ACHN (cell line): ENCODE measurements around the gene AMDHD1.

ENCODE experiments used
- DNase-seq: peaks from one replicate; pipeline ENCODE4 v3.0.0-alpha.2; 2015
- in situ Hi-C: cut with HindIII; loops from 2 replicates; pipeline ENCODE4 v1.10.0; 2017; ENCODE audit warnings: low sequenced_read_pairs, low pct_ligation_motif_present, low pct_unique_long_range_greater_than_20kb

AMDHD1 gene

DNA sequence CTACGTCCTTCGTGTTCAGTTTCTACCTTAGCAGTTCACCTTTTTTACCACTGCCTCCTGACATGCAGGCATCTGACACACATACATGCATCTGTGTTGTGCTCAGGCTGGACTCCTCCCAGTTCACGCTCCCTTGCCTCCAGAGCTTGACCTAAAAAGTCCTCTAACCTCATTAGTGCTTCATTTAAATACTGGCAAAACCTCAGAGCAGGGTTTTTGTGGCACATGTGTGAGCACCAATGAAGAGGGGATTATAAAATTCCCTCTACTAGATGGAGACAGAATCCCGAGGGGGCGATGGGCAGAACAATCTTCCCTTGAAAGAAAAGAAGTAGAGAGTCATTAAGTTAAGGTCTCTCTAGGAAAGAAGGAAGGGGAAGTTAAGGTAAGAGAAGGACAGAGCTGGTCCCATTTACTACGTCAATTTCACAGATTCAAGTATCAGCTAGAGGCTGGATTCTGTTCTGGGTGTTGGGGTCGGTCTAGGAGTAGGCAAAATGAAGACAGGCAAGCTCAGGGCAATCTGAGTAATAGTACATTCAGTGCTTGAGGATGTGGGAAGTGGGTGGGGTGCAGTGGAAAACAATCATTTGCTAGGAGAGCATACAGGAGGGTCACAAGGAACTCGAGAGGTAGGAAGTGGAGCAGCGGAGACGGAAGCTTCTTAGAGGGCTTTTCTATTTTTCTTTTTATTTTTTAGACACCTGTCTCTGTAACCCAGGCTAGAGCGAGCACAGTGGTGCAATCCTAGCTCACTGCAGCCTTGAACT is 45.6 kb downstream of the AMDHD1 start:
- in situ Hi-C loops = no loop called here
- DNase-seq = no peak

DNA sequence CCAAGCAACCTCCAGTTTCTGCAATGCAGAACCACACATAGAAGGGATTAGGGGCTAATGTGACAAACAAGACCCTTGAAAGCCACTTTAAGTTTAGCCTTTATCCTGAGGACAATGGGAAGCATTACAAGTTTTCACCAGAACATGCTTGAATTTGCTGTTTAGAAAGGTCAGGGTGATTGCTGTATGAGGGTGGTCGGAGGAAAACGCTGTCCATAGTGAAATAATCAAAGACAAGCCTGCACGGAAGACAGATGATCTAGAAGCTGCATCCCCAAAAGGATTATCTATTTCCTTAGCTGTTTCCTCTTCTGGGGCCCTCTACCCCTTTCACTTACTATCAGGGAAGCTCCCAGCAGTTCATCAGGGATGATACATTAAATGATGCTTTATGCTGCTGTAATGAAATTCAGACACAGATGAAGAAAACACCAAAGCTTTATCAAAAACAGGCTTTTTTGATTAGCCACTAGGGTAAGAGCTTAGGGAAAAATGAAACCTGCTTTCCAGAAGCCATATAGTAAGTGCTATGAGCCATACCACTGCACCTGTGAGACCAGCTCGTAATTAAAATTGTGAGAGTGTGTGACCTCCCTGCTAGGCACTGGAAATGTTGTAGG is 46.5 kb downstream of the AMDHD1 start:
- no peak for DNase-seq

DNA sequence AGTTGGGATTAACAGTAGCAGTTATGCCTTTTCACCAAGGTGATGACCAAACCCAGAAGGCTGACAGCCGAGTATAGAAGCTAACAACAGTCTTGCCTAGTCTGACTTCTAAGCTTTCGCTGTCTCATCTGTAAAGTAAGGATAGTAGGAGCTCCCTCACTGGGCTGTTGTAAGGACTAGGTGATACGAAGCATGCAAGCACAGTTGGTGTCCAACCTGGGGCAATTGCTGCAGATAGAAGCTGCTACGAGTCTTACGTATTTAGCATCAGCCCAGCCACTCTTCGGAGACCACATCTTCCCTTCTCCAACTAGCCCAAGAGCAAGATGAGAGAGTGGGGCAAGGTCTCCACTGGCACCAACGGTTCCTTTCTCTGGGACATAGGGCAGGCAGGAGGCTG is 47.0 kb downstream of the AMDHD1 start:
- in situ Hi-C loops = no loop called here
- DNase-seq = no peak

More for the DNA sequence above, 46.5 kb downstream of the AMDHD1 start:
- in situ Hi-C loops = no loop called here

DNA sequence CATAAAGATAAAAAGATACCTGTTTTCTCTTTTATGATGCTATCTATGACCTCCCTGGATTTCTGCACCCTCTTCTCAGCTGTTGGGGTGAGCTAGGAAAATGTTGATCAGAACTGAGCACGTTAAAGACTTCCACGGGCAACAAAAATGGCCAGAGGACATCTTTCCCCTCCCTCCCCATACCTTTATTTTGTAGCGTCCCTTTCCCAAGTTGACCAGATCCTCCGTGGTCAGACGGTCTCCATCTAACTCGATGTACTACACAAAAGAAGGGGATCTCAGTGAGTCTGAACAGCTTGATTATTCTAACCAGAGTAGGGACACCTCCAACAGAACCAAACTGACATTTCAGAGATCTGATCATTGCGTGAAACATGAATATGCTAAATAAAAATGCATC is 50.8 kb downstream of the AMDHD1 start:
- DNase-seq = no peak
- in situ Hi-C loops = no loop called here

DNA sequence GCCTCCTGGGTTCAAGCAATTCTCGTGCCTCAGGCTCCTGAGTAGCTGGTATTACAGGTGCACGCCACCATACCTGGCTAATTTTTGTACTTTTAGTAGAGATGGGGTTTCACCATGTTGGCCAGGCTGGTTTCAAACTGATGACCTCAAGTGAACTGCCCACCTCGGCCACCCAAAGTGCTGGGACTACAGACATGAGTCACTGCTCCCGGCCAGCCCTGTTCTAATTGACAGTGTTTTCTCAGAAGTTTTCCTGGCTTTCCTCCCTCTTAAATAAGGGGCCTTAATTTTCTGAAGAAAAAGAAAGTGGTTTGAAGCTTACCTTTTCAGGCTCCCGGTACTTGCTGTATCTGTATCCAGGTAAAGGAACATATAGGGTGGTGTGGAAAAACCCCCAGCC is 51.3 kb downstream of the AMDHD1 start:
- in situ Hi-C loops = no loop called here
- DNase-seq = no peak

DNA sequence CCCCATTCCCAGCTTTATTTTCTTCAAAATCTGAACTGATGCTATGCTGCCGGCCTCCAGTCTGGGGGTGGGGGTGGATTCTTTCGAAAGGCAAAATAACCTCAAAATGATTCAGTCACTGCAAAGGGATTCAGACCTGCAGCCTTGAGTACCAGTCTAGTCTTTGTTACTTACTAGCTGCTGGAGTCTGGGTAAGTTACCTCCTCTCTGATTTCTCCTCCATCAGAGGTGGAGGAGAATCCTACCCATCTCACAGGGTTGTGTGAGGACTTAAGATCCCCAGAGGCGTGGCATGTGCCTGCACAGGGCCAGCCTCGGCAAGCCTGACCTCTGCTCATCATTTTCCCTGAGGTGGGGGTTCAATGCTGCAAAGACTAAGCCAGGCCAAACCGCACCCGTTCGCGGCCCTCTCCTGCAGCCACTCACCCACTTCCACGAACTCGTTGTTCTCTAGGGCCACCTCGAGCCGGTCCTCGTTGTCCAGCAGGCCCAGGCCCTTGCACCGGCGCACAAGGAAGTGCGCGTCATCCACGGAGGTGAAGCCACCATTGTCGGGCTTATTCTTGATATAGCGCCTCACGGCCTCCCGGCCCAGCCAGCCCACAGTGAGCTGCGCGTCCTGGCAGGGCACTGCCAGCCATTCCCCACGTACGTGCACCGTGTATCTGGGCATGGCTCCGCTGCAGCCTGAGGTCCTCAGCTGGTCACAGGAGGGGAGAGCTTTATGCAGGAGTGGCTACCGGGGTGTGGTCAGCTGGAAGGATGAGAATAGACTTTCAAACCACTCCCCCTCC is 52.3 kb downstream of the AMDHD1 start:
- DNase-seq = no peak
- in situ Hi-C loops = no loop called here

DNA sequence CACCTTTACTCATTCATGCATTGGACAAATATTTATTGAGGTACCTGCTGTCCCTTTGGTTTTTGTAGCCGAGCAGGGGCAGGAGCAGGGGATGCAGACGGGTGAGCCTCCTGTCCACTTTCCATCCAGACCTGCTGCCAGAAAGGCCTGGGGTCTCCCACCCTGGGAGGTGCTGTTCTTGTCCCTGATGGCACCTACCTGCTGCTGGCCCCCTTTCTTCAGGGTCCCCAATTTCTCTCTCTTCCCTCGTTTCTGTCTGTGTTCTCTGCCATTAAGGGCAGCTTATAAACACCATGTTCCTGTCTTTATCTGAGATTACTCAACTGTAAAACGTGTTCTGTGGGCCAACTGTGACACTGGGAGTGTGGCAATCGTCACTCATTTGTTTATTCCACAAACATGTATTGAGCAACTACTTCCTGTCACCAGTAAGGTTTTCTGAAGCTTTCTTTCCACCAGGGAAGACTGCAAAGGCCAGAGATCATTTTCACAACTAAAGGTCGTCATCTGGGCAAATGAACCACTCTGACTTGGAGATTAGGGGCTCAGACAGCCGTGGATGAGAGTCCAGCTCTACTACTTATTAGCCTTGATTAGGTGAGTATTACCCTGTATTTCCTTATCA is 53.0 kb downstream of the AMDHD1 start, which contains the start of gene HAL:
HAL (minus strand) TSS at position 311 of the 625 bp plus-strand sequence. CDS start 434 bp downstream, outside the sequence.
- no peak for DNase-seq
- in situ Hi-C loops = no loop called here

DNA sequence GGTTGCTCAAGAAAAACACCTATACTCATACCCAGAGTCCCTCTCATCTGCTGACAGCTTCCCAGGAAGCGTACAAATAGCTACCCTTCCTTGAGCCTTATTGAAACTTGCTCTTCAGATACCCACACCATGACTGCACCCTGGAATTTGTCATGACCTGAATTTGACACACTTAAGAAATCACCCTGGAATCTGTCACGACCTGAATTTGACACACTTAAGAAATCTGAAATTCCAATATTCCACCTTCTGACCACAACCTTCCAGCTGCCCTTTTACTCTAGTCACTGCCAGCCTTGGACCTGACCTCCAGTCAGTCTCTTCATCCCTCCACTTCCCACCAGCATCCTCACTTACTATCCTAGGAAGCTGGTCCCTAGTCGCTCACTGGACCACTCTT is 54.1 kb downstream of the AMDHD1 start:
- in situ Hi-C loops = no loop called here
- DNase-seq = no peak

DNA sequence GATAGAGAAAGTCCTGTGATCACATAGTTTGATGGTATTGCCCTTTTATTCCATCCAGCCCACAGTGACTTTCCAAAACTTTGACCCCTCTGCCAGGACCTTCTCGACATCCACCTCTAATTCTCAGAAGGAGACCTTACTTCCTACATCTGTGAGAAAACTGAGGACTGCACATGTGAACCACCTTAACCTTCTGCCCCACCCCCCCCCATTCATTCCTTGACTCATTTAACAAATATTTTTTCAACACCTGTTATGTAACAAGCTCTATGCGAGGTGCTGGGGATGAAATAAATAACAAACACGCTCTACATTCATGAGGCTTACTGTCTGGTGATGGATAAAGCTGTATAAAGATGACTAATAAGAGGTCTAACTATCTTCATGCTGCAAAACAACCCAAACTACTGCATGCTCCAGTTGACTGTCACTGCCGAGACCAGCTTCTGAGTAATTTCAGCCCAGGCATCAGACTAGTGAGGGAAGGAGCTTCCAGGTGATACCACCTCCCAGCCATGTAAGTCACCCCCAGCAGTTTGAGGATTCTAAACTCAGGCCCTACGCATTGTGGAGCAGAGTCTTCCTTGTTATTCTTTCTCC is 54.9 kb downstream of the AMDHD1 start:
- in situ Hi-C loops = no loop called here
- DNase-seq = no peak

DNA sequence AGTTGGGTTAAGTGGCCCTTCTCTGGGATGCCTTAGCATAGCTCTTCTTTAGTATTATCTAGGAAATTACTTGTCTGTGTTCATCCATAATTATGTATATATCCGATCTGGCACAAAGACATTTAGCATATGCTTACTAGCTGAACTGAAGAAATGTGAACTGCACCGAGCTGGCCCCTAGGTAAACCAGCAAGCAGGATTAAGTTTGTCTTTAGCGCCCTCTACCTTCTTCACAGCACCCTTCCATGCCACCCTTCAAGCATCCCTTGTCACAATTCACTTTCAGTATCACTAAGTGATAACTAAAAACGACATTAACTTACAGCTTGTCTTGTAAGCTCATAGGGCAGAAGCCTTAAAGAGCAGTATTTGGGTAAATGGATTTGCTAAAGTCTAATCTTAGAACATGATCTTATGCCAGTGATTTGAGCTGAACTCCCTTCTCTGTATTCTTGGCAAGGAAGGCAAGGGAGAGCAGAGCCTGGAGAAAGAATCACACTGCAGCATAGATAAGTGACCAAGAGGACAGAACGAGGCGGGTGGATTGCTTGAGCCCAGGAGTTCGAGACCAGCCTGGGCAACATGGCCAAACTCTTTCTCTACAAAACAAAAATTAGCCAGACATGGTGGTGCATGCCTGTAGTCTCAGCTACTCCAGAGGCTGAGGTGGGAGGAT is 55.6 kb downstream of the AMDHD1 start:
- DNase-seq = peak; percentile 79
- in situ Hi-C loops = no loop called here

DNA sequence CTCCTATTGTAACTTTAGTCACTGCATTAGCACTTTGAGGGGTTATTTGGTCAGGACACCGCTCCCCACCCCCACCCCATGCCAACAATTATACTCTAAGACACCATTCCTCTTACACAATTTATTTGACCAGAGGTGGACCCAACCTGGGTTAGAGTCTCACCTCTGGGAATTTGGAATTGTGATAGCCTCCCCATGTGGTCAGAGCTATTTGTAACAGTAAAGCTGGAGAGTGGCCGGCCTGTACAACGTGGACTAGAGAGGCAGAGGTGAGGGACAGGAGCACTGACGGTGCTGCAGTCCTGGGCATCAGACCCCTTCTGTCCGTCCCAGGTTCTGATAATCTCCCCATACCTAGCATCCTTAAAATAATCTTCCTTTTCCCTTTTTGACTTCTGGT is 56.4 kb downstream of the AMDHD1 start:
- in situ Hi-C loops = no loop called here
- DNase-seq = no peak

DNA sequence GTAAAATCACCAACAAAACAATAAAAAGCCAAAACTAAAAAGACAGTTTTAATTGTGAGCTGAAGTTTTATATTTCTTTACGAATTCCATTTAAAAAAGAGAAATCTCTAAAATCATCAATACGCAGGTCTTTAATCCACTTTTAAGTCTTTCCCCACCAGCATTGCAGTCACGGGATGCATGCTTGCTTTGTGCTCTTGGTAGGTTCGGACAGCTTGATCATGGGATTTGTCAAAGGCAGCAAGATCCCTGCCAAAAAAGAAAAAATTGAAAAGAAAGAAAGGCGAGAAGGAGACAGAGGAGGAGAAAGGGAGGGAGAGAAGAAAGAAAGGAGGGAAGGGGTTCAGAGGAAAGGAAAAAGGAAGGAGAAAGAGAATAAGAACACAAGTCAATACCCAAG is 57.7 kb downstream of the AMDHD1 start:
- in situ Hi-C loops = no loop called here
- no peak for DNase-seq

DNA sequence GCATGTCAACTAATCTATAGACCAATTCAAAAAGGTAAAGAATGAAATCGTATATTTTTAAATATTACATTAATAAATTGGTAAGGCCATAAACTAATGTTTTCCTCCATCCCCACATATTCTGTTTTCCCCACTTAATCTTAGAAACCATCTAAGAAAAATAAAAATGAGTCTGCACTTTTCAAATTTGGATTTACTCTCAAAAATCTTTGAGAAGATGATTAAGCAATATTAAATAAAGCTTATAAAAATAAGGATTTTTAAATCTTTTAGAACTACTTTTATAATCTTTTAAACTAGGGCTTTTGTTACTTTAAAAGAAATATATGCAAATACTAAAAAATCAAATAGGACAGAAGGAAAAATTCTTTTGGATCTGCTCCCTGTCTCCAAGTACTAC is 63.6 kb downstream of the AMDHD1 start:
- in situ Hi-C loops = no loop called here
- no peak for DNase-seq

DNA sequence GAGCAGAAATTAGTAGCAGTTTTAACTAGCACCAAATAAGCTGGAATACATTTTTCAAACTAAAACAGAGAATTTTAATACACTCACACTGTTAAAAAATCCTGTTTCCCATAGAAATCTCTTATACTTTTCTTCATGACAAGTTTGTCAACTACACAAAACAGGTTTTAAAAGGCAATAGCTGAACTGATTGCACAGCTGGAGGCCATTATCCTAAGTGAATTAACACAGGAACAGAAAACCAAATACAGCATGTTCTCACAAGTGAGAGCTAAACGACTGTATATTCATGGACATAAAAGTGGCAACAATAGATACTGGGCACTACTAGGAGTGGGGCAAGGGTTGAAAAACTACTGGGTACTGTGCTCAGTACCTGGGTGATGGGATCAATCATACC is 64.6 kb downstream of the AMDHD1 start:
- no peak for DNase-seq
- in situ Hi-C loops = no loop called here

DNA sequence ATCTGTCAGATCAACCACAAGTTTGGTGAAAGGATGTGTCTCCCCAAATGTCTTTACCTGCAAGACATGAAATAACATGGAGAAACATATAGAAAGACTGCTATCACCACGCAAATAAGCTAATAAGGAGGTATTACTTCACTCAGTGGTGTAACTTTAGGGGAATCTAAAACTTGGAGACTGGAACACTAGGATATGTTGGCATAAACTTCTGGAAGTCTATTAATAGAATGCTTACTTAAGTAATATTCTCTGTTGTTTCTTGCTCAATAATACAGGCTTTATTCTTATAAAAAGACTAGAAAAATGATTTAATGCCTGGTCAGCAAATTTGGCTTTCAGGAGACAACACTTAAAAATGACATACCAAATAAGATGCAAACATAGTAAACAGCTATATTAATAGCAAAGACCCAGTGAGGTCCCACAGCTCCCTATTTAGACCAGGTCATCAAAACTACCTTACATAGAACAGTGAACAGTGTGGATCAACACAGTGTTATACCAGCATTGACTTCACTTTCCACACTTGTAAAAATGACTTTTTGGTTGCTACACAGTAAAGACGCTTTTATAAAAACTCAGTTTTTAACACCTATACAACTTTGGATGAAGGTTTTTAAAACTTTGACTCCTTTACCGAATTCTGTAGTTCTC is 71.9 kb downstream of the AMDHD1 start:
- in situ Hi-C loops = no loop called here
- no peak for DNase-seq

DNA sequence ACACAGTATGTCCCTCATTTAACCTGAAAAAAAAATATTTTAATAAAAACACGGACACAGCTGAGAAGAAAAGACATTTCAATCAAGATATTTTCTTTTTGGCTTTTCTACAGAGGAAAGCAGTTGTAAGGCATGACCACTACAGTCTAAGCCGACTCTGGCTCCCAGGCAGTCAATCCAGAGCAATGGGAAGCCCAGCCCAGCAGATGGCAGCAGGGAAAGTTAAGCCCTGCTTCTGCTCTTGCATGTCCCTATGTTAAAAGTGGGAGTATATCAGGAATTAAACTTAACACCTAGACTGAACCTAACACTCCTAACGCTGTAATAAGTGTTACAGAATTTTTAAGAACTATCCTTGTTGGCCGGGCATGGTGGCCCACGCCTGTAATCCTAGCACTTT is 72.5 kb downstream of the AMDHD1 start:
- DNase-seq = peak; percentile 49

More for the DNA sequence above, 72.5 kb downstream of the AMDHD1 start:
- in situ Hi-C loops = no loop called here
